ENCODE measurements around the gene MLH1.
"Not testable (repeated sequence)": the region's sequence is repeated elsewhere in the genome, so short reads cannot be mapped to it uniquely, and the experiment has no call there.

Gene MLH1

GRCh38 chr3:37039161-37039846 lies 46.0 kb downstream of the MLH1 start:
- DNase-seq (ENCODE audit: low spot score): no peak

- DNase-seq (ENCODE audit: low spot score): no peak
These were observed 46.9 kb downstream of the MLH1 start for GRCh38 chr3:37040231-37040630.

- no peak for DNase-seq (ENCODE audit: low spot score)
These were observed 48.4 kb downstream of the MLH1 start for GRCh38 chr3:37041546-37042195.

- DNase-seq (ENCODE audit: low spot score): not testable (repeated sequence)
These were observed 49.4 kb downstream of the MLH1 start for GRCh38 chr3:37042712-37043111.

GRCh38 chr3:37050282-37050681 lies 57.0 kb downstream of the MLH1 start:
- DNase-seq (ENCODE audit: low spot score): no peak

- no peak for DNase-seq (ENCODE audit: low spot score)
These were observed 59.5 kb downstream of the MLH1 start for GRCh38 chr3:37052860-37053259.

- DNase-seq (ENCODE audit: low spot score): no peak
These were observed 60.0 kb downstream of the MLH1 start for GRCh38 chr3:37053337-37053736.

GRCh38 chr3:37053753-37054152 lies 60.4 kb downstream of the MLH1 start:
- DNase-seq (ENCODE audit: low spot score): no peak

- no peak for DNase-seq (ENCODE audit: low spot score)
These were observed 61.1 kb downstream of the MLH1 start for GRCh38 chr3:37054370-37054769.

GRCh38 chr3:37055077-37055476 lies 61.8 kb downstream of the MLH1 start:
- not testable (repeated sequence) for DNase-seq (ENCODE audit: low spot score)

GRCh38 chr3:37056826-37057225 lies 63.5 kb downstream of the MLH1 start:
- DNase-seq (ENCODE audit: low spot score): no peak

- DNase-seq (ENCODE audit: low spot score): no peak
These were observed 64.8 kb downstream of the MLH1 start for GRCh38 chr3:37058117-37058516.

- DNase-seq (ENCODE audit: low spot score): no peak
These were observed 71.4 kb downstream of the MLH1 start for GRCh38 chr3:37064747-37065146.

GRCh38 chr3:37067577-37067976 lies 74.3 kb downstream of the MLH1 start:
- no peak for DNase-seq (ENCODE audit: low spot score)

- DNase-seq (ENCODE audit: low spot score): no peak
These were observed 74.7 kb downstream of the MLH1 start for GRCh38 chr3:37068031-37068430.

GRCh38 chr3:37071921-37072320 lies 78.6 kb downstream of the MLH1 start:
- DNase-seq (ENCODE audit: low spot score): no peak

- DNase-seq (ENCODE audit: low spot score): no peak
These were observed 79.6 kb downstream of the MLH1 start for GRCh38 chr3:37072892-37073291.

- DNase-seq (ENCODE audit: low spot score): no peak
These were observed 80.9 kb downstream of the MLH1 start for GRCh38 chr3:37074178-37074577.

GRCh38 chr3:37075955-37076354 lies 82.6 kb downstream of the MLH1 start:
- no peak for DNase-seq (ENCODE audit: low spot score)

- DNase-seq (ENCODE audit: low spot score): no peak
These were observed 89.0 kb downstream of the MLH1 start for GRCh38 chr3:37082317-37082716.

- no peak for DNase-seq (ENCODE audit: low spot score)
These were observed 93.6 kb downstream of the MLH1 start for GRCh38 chr3:37086918-37087317.

- no peak for DNase-seq (ENCODE audit: low spot score)
These were observed 94.6 kb downstream of the MLH1 start for GRCh38 chr3:37087870-37088269.

GRCh38 chr3:37092484-37092883 lies 99.2 kb downstream of the MLH1 start:
- DNase-seq (ENCODE audit: low spot score): no peak

GRCh38 chr3:37093481-37093880 lies 100.2 kb downstream of the MLH1 start:
- no peak for DNase-seq (ENCODE audit: low spot score)

Data from hematopoietic multipotent progenitor cell treated with erythropoietin and hydrocortisone succinate and interleukin-3 and kit ligand, for 17 days (in vitro differentiated cells).